Measurements from ENCODE around the gene ID1.
"Not testable (repeated sequence)": the region's sequence is repeated elsewhere in the genome, so short reads cannot be mapped to it uniquely, and the experiment has no call there.

The ID1 gene

DNA sequence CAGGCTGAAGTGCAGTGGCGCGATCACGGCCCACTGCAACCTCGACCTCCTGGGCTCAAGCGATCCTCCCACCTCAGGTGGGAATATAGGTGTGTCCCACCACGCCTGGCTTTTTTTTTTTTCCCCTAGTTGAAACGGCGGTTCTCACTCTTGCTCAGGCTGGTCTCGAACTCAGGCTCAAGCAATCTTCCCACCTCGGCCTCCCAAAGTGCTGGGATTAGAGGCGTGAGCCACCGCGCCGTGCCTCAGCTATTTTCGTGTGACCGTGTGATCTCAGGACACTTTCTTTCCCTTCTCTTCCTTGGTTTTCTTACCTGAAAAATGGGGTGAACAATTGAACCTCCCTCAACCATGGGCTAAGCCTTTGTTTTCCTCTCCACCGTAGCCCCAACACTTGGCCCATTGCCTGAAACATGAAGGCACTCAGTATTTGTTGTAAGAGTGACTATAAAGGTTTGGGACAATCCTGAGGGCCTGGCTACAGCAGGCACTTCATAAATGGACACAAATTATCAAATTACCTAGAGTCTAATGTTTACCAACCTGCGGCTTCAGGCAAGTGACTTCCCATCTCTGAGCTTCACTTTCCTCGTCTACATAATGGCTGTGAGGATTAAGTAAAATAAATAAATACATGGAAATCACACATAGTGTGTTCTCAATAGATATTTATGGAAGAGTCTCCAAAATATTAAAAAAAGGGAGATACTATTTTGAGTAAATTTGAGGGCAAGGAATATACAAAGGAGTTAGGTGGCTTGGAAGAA is 31.4 kb upstream of the ID1 start:
- no peak for DNase-seq

DNA sequence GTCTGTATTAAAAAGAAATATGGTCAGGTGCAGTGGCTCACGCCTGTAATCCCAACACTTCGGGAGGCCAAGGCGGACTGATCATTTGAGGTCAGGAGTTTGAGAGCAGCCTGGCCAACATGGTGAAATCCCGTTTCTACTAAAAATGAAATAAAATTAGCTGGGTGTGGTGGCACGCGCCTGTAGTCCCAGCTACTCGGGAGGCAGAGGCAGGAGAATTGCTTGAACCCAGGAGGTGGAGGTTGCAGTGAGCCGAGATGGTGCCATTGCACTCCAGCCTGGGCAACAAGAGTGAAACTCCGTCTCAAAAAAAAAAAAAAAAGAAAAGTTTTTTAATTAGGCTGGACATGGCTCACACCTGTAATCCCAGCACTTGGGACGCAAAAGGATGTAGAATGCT is 30.1 kb upstream of the ID1 start:
- DNase-seq = not testable (repeated sequence)

DNA sequence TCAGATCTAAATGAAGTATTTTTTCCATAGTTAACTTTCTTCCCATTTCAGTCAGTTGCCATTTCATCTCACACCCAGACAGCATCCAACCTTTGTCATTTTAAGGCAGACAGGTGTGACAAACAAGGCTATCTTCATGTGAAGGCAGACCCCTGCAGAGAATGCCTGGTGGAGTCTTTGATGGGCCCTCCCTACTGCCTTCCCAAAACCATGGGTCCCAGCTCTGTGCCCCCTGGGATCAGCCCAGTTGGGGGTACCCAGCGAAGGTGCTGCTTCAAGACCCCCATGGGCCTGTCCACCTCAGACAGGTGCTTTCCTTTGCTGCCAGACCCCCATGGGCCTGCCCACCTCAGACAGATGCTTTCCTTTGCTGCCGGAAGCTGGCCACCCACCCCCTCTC is 28.3 kb upstream of the ID1 start:
- DNase-seq = no peak

DNA sequence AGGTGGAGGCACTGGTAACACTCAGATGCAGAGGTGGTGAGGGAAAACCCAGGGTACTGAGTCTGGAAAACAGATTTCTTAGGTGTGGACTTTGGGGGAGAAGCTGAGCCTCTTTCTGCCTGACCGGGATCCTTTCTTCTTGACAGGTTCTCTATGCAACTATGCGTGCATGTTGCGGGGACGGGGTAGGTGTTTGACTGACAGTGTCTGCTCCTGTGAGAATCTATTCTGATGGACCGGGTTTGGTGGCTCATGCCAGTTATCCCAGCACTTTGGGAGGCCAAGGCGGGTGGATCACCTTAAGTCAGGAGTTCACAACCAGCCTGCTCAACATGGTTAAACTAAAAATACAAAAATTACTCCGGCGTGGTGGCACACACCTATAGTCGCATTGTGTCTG is 27.9 kb upstream of the ID1 start:
- DNase-seq = no peak

DNA sequence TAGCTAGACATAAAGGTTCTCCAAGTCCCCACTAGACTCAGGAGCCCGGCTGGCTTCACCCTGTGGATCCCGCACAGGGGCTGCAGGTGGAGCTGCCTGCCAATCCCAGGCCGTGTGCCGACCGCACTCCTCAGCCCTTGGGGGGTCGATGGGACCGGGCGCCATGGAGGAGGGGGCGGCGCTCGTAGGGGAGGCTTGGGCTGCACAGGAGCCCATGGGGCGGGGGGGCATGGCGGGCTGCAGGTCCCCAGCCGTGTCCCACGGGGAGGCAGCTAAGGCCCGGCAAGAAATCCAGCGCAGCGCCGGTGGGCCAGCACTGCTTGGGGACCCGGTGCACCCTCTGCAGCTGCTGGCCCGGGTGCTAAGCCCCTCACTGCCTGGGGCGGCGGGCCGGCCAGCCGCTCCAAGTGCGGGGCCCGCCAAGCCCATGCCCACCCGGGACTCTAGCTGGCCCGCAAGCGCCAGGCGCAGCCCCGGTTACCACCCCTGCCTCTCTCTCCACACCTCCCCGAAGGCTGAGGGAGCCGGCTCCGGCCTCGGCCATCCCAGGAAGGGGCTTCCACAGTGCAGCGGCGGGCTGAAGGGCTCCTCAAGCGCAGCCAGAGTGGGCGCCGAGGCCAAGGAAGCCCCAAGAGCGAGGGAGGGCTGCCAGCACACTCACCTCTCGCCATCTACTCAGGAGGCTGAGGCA is 26.5 kb upstream of the ID1 start:
- DNase-seq = no peak

DNA sequence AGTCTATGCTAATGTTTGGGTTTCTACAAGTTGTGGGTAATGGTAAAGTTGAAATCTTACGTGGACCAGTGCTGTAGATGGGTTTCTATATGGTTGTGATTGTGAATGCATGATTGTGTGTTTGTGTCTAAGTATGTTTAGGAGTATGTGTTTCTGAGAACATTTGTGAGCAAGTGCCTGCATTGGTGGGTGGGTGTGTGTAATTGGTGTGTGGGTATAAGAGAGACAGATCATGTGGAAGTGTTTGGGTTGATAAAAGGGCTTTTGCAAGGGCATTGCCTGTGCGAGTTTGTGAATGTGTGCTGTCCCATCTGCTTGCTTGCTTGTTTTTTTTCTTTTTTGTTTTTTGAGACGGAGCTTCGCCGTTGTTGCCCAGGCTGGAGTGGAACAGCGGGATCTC is 25.8 kb upstream of the ID1 start:
- DNase-seq = no peak

DNA sequence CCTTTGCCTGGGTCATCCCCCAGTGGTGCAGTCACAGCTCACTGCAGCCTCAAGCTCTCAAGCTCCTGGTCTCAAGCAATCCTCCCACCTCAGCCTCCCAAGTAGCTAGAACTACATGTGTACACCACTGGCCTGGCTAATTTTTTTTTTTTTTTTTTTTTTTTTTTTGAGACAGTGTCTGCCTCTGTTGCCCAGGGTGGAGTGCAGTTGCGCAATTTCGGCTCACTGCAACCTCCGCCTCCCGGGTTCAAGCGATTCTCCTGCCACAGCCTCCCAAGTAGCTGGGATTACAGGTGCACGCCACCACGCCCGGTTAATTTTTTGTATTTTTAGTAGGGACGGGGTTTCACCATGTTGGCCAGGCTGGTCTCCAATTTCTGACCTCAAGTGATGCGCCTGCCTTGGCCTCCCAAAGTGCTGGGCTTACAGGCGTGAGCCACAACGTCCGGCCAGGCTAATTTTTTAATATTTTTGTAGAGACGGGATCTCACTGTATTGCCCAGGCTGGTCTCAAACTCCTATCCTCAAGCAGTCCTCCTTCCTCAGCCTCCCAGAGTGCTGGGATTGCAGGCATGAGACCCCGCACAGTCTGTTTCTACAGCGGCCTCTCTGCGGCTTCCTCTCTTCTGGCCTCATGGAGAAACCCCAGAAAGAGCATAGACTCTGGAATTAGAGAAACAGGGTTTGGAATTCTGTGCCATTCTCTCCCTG is 25.0 kb upstream of the ID1 start:
- not testable (repeated sequence) for DNase-seq

DNA sequence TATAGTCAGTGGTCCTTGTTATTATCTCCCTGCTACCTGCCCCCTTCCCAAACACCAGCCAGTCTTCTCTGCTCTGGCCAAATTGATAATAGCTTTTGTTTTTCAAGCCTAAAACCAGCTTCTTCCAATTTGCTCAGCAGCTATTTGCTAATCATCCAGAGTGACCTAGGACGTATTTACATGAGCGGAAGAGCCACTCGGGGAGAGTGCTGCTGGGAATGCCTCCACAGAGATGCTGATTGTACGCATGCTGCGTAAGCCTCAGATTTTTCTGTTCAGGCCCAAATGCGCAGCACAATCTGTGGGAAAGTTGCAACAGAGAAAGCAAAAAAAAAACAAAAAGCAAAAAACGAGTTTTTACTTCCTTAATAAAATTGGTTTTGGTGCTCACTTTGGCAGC is 24.4 kb upstream of the ID1 start:
- no peak for DNase-seq

DNA sequence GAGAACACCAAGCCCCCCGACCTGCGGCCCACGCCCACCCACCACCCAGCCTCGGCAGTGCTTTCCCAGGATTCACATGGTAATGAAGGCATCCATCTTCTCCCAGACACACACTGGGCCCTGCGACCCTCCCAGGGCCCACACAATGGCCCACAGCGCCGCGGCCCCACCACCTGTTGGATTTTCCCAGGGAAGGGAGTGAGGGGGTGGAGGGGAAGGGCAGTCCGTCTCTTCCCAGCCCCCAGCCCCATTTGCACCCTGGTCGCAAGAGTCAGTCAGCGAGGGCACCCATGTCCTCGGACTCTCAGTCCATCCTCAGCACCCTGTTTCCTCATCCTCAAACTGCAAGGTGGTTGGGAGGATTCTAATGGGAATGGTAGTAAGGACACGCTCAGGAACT is 23.7 kb upstream of the ID1 start:
- DNase-seq = no peak

DNA sequence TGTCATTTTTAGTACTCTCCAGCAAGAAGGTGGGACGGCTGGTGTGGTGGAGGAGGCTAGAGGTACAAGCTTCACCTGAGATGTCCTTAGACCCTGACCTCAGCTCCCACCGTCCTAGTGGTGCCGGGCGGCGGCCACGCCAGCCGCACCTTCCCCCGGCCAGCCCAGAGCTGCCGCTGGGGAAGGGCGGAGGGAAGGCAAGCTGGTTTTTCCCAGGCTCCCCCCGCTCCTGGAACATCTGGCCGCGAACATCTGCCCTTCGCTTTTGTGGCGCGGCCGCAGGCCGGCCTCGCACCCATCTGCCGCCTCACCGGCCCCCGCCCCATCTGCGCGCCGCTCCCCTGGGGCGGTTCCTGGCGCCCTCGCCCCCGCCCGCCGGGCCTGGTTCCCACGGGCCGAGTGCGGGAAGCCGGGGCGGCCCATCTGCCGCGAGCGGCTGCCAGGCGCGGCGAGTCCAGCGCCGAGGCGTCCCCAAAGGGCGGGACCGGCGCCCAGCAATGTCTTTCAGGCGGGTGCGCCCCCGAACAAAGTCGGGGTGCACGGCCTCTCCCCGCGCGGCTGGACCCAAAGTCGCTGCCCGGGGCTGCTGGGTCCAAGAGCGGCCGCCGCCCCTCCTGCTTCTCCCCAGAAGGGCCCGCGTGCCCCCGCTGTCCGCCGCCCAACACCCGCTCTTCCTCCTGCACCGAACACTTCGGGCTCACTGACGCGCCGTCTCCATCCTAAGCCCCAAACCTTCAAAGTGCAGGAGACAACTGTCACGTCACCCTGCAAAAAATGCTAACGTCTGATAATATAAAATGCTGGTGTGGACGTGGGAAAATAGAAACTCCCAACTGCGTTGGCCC is 17.3 kb upstream of the ID1 start:
- DNase-seq = no peak

DNA sequence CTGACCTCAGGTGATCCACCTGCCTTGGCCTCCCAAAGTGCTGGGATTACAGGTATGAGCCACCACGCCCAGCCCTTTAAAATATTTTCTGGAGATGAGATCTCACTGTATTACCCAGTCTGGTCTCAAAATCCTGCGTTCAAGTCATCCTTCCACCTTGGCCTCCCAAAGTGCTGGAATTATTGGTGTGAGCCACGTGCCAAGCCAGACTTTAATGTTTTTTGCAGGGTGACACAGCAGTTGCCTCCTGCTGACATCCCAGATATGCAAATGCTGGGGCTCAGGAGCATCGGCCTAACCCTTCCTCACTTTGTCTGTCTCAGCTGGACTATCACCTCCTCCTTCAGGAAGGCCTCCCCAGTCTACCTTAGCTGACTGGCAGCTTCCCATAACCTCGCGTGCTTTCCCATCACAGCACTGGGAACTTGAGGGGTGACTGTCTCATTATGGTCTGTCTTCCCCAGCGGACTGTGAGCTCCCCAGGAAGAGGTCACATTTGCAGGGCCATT is 14.3 kb upstream of the ID1 start:
- no peak for DNase-seq

DNA sequence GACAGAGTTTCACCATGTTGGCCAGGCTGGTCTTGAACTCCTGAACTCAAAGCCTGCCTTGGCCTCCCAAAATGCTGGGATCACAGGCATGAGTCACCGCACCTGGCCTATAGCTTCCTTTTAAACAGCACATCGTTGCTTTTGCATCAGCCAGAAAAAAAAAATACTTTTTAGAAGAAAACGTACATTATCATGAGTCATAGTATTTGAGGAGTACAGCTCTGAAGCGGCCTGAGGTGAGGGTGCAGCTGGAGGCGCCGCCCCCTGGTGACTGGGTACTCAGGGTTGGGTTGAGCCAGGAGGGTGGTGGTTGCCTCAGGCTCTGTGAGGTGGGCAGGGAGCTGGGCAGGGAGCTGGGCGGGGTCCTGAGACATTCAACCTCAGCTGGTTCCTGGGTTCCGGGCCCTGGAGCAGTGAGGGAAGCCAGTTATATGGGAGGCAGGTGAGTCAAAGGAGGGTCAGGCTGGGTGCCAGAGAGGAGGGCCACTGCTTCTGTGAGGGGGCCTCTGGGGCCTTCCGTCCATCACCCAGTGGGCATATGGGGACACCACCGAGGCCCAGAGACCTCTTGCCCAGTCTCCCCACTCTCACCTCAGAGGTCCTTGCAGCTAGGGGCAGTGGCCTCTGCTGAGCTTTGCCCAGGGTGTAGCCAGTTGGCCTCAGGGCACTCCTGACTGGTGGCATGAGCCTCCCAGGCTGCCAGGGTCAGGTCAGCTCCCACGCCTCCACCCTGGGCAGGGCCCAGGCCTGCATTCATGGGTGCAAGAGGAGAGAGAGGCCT is 11.7 kb upstream of the ID1 start:
- DNase-seq = no peak

DNA sequence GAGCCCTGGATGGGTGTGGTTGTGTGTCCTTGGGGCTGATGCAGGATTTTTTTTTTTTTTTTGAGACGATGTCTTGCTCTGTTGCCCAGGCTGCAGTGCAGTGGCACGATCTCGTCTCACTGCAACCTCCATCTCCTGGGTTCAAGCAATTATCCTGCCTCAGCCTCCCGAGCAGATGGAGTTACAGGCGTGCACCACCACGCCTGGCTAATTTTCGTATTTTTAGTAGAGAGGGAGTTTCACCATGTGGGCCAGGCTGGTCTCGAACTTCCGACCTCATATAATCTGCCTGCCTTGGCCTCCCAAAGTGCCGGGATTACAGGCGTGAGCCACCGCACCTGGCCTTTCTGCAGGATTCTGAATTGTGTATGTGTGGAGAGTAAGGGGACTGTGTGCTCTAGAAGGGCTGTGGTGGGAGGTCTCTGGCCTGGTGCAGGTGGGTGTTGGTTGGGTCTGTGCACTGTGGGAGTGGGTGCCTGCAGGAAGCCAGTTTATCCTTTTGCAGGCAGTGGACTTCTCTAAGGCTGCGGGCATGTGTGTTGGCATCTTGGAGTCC is 11.0 kb upstream of the ID1 start:
- DNase-seq = no peak

DNA sequence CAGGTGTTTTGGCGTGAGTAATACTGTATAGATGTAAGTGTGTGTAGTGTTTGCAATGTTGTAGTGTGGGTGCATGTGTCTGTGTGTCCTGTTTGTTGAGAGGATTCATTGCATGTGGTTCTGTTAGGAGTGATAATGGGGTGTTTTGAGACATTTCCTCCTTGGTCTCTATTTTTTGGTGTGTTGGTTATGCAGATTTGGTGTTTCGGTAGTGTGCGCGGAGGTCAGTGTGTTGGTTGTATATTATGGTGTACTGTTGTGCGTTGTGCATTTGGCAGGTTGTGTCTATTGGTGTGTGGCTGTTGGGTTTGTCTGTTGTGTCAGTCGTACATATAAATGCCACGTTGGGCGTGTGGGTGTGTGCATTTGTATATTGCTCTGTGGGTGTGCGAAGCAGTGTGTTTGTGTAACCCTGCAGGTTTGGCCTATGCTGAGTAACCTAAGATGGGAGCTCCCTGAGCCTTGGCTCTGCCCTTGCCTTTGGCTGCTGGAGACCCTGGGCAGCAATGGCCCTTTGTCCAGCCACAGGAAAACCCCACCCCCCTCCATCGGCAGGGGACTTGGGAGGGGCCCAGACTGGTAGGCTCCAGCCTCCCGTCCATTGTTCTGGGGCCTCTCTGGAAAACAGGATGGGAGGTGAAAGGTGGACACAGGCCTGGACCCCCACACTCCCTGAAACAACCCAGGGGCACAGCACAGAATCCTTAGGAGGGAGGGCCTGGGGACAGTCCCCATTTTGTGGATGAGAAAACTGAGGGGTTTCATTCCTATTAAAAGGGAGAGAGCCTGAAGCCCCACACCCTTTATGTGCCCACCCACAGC is 10.3 kb upstream of the ID1 start:
- no peak for DNase-seq

DNA sequence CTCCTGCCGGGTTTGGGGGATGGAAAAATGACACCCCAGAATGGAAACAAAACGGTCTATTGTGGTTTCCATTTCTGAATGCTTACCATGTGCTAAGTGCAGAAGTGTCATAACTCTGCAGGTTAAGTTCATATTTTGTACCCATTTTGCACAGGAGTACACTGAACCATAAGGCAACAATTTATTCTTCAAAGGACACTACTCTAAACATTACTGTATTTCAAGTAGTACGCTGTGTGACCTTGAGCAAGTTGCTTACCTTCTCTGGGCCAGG is 9.8 kb upstream of the ID1 start:
- no peak for DNase-seq

DNA sequence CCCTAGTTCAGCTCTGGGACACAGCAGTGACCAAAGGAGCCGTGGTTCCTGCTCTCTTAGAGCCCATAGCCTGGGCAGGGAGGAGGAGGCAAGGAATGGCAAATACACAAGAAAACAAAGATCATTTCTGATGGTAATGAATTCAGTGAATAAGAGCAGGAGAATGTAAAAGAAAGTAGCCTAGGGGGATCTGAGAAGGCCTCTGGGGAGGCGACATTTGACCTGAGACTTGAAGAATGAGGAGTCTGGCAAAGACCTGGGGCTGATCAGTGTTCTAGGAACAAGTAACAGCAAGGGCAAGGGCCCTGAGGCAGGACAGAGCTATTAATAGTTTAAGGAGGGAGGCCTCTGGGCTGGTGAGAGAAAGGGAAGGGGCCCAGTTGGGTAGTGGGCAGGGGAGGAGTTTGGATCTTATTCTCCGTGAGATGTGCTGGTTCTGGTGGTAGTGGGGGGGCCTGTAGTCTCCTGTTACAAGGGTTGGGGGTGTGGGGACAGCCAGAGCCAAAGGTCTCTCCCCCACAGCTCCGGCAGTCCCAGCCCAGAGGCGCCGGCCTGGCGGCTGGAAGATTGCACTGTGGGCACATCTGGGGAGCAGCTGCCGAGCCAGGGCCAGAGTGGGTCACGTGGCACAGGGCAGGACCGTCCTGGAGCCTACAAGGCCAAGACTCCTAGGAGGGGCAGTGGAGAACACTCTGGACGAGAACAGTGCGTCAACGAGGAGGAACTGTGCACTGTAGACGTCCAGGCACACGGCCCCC is 9.3 kb upstream of the ID1 start:
- DNase-seq = no peak

DNA sequence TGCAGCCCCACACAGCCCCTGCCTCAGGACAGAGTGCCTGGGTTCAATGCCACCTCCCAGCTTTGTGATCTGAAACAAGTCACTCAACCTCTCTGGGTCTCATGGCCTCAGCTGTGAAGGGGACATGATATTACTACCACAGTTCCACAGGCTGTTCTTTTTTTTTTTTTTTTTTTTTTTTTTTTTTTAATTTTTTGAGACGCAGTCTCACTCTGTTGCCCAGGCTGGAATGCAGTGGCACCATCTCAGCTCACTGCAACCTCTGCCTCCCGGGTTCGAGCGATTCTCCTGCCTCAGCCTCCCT is 8.7 kb upstream of the ID1 start:
- not testable (repeated sequence) for DNase-seq

DNA sequence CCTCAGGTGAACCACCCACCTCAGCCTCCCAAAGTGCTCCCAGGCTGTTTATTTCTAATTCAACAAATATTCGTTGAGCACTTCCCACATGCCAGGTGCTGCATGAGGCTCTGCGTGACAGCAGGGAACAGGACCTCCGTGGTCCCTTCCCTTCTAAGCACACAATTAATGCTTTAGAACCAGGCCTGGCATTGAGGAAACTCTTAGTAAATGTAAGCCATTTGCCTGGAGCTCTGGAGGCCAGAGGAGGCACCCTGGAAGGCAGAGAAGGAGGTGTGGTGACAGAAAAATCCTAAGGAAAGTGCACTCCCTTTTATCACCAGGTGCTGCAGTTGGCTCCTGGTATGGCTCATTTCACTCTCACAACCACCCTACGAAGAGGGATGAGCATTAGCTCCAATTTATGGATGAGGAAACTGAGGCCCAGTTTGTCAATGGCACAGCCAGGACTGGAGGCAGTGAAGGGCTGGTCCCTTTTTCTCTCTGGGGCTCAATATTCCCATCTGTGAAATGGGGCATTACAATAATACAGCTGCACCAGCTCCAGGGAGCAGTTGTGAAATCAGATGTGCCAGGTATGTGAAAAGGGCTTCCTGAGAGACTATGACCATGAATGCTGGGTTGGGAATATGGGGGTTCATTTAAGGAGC is 8.1 kb upstream of the ID1 start:
- DNase-seq = no peak

DNA sequence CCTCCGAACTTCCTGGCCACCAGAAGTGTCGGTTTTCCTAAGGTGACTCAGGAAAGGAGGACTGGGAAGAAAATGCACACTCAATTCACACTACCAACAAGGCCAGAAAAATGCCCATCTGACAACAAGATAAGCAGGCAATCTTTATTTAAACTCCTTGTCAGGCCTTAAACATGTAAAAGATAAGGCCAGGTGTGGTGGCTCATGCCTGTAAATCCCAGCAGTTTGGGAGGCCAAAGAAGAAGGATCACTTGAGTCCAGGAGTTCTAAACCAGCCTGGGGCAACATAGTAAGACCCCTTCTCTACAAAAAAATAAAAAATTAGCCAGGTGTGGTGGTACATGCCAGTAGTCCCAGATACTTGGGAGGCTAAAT is 7.6 kb upstream of the ID1 start:
- no peak for DNase-seq

DNA sequence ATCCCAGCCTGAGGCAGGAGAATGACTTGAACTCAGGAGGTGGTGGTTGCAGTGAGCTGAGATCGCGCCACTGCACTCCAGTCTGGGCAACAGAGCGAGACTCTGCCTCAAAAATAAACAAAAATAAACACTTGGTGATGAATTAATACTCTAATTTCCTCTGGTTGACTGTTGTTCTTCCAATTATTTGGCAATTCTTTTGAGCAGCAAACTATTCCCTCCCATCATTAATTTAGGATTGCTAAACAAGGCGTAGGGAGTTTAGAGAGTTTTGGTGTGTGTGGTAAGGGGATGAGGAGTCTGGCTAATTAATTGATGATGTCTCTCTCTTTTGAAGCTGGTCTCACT is 2.7 kb upstream of the ID1 start:
- DNase-seq = no peak
